CD4-positive, alpha-beta memory T cell (primary cell): ENCODE data around the gene HS1BP3. TPM values are rescaled to one million over a fixed set of nuclear protein-coding genes. Genes with fewer than 3 reads are reported as not detected.

Experiments used
- CTCF ChIA-PET: fragments of 350-600 bp; sonication (Branson Sonifier 250); formaldehyde crosslinking; loops from one replicate; lab custom pipeline; 2021; ENCODE audit warnings: inconsistent platforms; ENCODE audit not compliant: partially characterized antibody; lab: Charles Lee
- POLR2A ChIA-PET: fragments of 350-600 bp; sonication (Branson Sonifier 250); formaldehyde crosslinking; loops from one replicate; lab custom pipeline; 2021; ENCODE audit not compliant: partially characterized antibody; lab: Charles Lee
- DNase-seq, 5 donors: peaks; one replicate each; pipeline versions ENCODE4 v3.0.0 to v3.0.0-alpha.2; 2020 to 2022; ENCODE audit warnings: mixed read lengths in 1 of 5
- H3K27ac ChIP-seq: one replicate; pipeline ENCODE4 v1.7.0; 2013; ENCODE audit warnings: low read depth, low read length
- H3K27me3 ChIP-seq: 2 replicates; pipeline ENCODE4 v1.7.0; 2013; ENCODE audit warnings: mild to moderate bottlenecking, low read length, moderate library complexity; ENCODE audit not compliant: insufficient read depth
- H3K36me3 ChIP-seq: 2 replicates; pipeline ENCODE4 v1.7.0; 2013; ENCODE audit warnings: mild to moderate bottlenecking, low read length, moderate library complexity; ENCODE audit not compliant: insufficient read depth
- H3K4me1 ChIP-seq: 2 replicates; pipeline ENCODE4 v1.7.0; 2013; ENCODE audit warnings: mild to moderate bottlenecking, low read length, moderate library complexity; ENCODE audit not compliant: insufficient read depth
- H3K4me3 ChIP-seq, 2 donors: one replicate each; pipeline ENCODE4 v1.7.0; 2013; ENCODE audit warnings: low read length in 2 of 2, mild to moderate bottlenecking in 1 of 2
- H3K9me3 ChIP-seq, 2 donors: one replicate each; pipeline ENCODE4 v1.7.0; 2013; ENCODE audit warnings: low read length in 2 of 2, control low read depth in 1 of 2; ENCODE audit not compliant: control insufficient read depth in 1 of 2
- H3K27ac Mint-ChIP-seq, 7 donors: one replicate each; pipeline ENCODE4 v1.8.0; 2020 to 2021; ENCODE audit warnings: mixed read lengths in 7 of 7, mild to moderate bottlenecking in 6 of 7, inconsistent platforms in 3 of 7, moderate library complexity in 3 of 7
- H3K27me3 Mint-ChIP-seq, 2 donors: one replicate each; pipeline ENCODE4 v1.8.0; 2020 to 2021; ENCODE audit warnings: mixed read lengths in 2 of 2
- H3K36me3 Mint-ChIP-seq, 2 donors: one replicate each; pipeline ENCODE4 v1.8.0; 2020 to 2021; ENCODE audit warnings: mixed read lengths in 2 of 2, inconsistent platforms in 1 of 2, mild to moderate bottlenecking in 1 of 2
- H3K4me1 Mint-ChIP-seq, 4 donors: one replicate each; pipeline ENCODE4 v1.8.0; 2020 to 2021; ENCODE audit warnings: mixed read lengths in 4 of 4, mild to moderate bottlenecking in 1 of 4
- H3K4me3 Mint-ChIP-seq, 8 donors: one replicate each; pipeline ENCODE4 v1.8.0; 2020 to 2021; ENCODE audit warnings: mixed read lengths in 8 of 8, mild to moderate bottlenecking in 7 of 8, moderate library complexity in 6 of 8, inconsistent platforms in 3 of 8
- H3K9me3 Mint-ChIP-seq, 8 donors: one replicate each; pipeline ENCODE4 v1.8.0; 2020 to 2021; ENCODE audit warnings: mixed read lengths in 8 of 8, mild to moderate bottlenecking in 5 of 8, inconsistent platforms in 3 of 8, moderate library complexity in 1 of 8
- intact Hi-C: fragments of 100-400 bp; cut with micrococcal nuclease; formaldehyde crosslinking; loops from one replicate; pipeline ENCODE4 v1.15.1; 2023
- polyA plus RNA-seq, 2 donors: library from polyadenylated mRNA; unstranded; fragments of 300-500 nt; fragmentation: Illumina TruSeq; gene quantifications; one replicate each; pipeline ENCODE4 v1.2.3, GENCODE V29; 2021
- total RNA-seq, 2 experiments: library from RNA; stranded (reverse); gene quantifications; one replicate each; pipeline ENCODE4 v1.2.3, GENCODE V29; 2021

Gene HS1BP3
- total and polyA plus RNA-seq, 4 experiments from 2014 or later: 16.7 to 20.1 (median 18.8) TPM

GRCh38 chr2:20625491-20626391, 25.2 kb downstream of the HS1BP3 start:
- H3K4me1 Mint-ChIP-seq: peaks cover 0 to 1% (median 0%) of the 10 kb centered on the region in 4 donors
- CTCF ChIA-PET: interaction anchor here (1.2 to 2.5 kb wide), 3 partner anchors 16 to 35 kb away, joined by 3 to 7 read pairs (median 3); no protein-coding TSS in a partner anchor
- H3K36me3 ChIP-seq: peaks cover 30% of the 10 kb centered on the region

GRCh38 chr2:20624884-20625485, 25.9 kb downstream of the HS1BP3 start:
- ChIA-PET POLR2A (no interaction called here), CTCF (interaction anchor here (1.2 to 2.5 kb wide), 3 partner anchors 17 to 36 kb away, joined by 3 to 7 read pairs (median 3); no protein-coding TSS in a partner anchor)
- Histone ChIP-seq H3K27ac (no peak overlapping the region), H3K36me3 (peaks cover 36% of the 10 kb centered on the region), H3K27me3 (no peaks in the 10 kb centered on the region), H3K4me1 (no peaks in the 10 kb centered on the region), H3K4me3 (no peak overlapping the region), H3K9me3 (no peaks in the 10 kb centered on the region)
- no peaks in the 10 kb centered on the region for H3K9me3 Mint-ChIP-seq
- H3K27me3 Mint-ChIP-seq: no peaks in the 10 kb centered on the region
- intact Hi-C loops: no loop called here
- no peak overlapping the region for H3K4me3 Mint-ChIP-seq
- peaks cover 0 to 1% (median 0%) of the 10 kb centered on the region in 4 donors for H3K4me1 Mint-ChIP-seq
- DNase-seq: no peak
- no peak overlapping the region for H3K27ac Mint-ChIP-seq
- H3K36me3 Mint-ChIP-seq: peaks cover 33 to 41% of the 10 kb centered on the region in 2 donors

More at GRCh38 chr2:20625491-20626391, 25.2 kb downstream of the HS1BP3 start:
- Histone ChIP-seq H3K9me3 (no peaks in the 10 kb centered on the region), H3K4me1 (no peaks in the 10 kb centered on the region), H3K4me3 (no peak overlapping the region), H3K27me3 (no peaks in the 10 kb centered on the region), H3K27ac (no peak overlapping the region)
- Mint-ChIP-seq H3K9me3 (no peaks in the 10 kb centered on the region), H3K4me3 (no peak overlapping the region), H3K27ac (no peak overlapping the region), H3K36me3 (peaks cover 25 to 36% of the 10 kb centered on the region in 2 donors), H3K27me3 (no peaks in the 10 kb centered on the region)
- intact Hi-C loops: no loop called here
- POLR2A ChIA-PET: no interaction called here
- no peak for DNase-seq

GRCh38 chr2:20624156-20624883, 26.6 kb downstream of the HS1BP3 start:
- H3K4me3 Mint-ChIP-seq: no peak overlapping the region
- POLR2A ChIA-PET: no interaction called here
- no peak overlapping the region for H3K27ac Mint-ChIP-seq
- Histone ChIP-seq H3K27me3 (no peaks in the 10 kb centered on the region), H3K36me3 (peaks cover 36% of the 10 kb centered on the region), H3K4me3 (no peak overlapping the region), H3K9me3 (no peaks in the 10 kb centered on the region), H3K27ac (no peak overlapping the region), H3K4me1 (no peaks in the 10 kb centered on the region)
- peaks cover 40 to 46% of the 10 kb centered on the region in 2 donors for H3K36me3 Mint-ChIP-seq
- intact Hi-C loops: no loop called here
- H3K4me1 Mint-ChIP-seq: peaks cover 0 to 1% (median 0%) of the 10 kb centered on the region in 4 donors
- no peaks in the 10 kb centered on the region for H3K27me3 Mint-ChIP-seq
- DNase-seq: no peak
- H3K9me3 Mint-ChIP-seq: no peaks in the 10 kb centered on the region
- CTCF ChIA-PET: interaction anchor here (2.5 kb wide), 1 partner anchor 37 kb away, joined by 7 read pairs; no protein-coding TSS in a partner anchor

- Histone ChIP-seq H3K4me3 (no peak overlapping the region), H3K9me3 (no peaks in the 10 kb centered on the region), H3K27ac (no peak overlapping the region), H3K27me3 (no peaks in the 10 kb centered on the region), H3K4me1 (no peaks in the 10 kb centered on the region), H3K36me3 (peaks cover 36% of the 10 kb centered on the region)
- Mint-ChIP-seq H3K27ac (no peak overlapping the region), H3K36me3 (peaks cover 41 to 45% of the 10 kb centered on the region in 2 donors), H3K9me3 (no peaks in the 10 kb centered on the region), H3K27me3 (no peaks in the 10 kb centered on the region), H3K4me3 (no peak overlapping the region), H3K4me1 (peaks cover 0 to 1% (median 0%) of the 10 kb centered on the region in 4 donors)
- intact Hi-C loops: no loop called here
- CTCF ChIA-PET: no interaction called here
- POLR2A ChIA-PET: no interaction called here
- DNase-seq: no peak
Measured at GRCh38 chr2:20623741-20624155, 27.1 kb downstream of the HS1BP3 start.

- Histone ChIP-seq H3K36me3 (peaks cover 36% of the 10 kb centered on the region), H3K9me3 (no peaks in the 10 kb centered on the region), H3K4me3 (no peak overlapping the region), H3K4me1 (no peaks in the 10 kb centered on the region), H3K27ac (no peak overlapping the region), H3K27me3 (no peaks in the 10 kb centered on the region)
- ChIA-PET CTCF (no interaction called here), POLR2A (no interaction called here)
- Mint-ChIP-seq H3K9me3 (no peaks in the 10 kb centered on the region), H3K36me3 (peaks cover 41 to 42% of the 10 kb centered on the region in 2 donors), H3K27me3 (no peaks in the 10 kb centered on the region), H3K4me3 (no peak overlapping the region), H3K27ac (no peak overlapping the region), H3K4me1 (peaks cover 0 to 1% (median 0%) of the 10 kb centered on the region in 4 donors)
- intact Hi-C loops: no loop called here
- no peak for DNase-seq
Measured at GRCh38 chr2:20623241-20623640, 27.7 kb downstream of the HS1BP3 start.

GRCh38 chr2:20622731-20623130, 28.2 kb downstream of the HS1BP3 start:
- Histone ChIP-seq H3K36me3 (peaks cover 36% of the 10 kb centered on the region), H3K4me3 (no peak overlapping the region), H3K27me3 (no peaks in the 10 kb centered on the region), H3K9me3 (no peaks in the 10 kb centered on the region), H3K4me1 (no peaks in the 10 kb centered on the region), H3K27ac (no peak overlapping the region)
- H3K27ac Mint-ChIP-seq: peak overlapping the region in 2 of 7 donors; percentile 71 to 77
- no peaks in the 10 kb centered on the region for H3K9me3 Mint-ChIP-seq
- POLR2A ChIA-PET: no interaction called here
- CTCF ChIA-PET: no interaction called here
- no peak for DNase-seq
- H3K4me1 Mint-ChIP-seq: no peaks in the 10 kb centered on the region
- H3K4me3 Mint-ChIP-seq: no peak overlapping the region
- intact Hi-C loops: no loop called here
- no peaks in the 10 kb centered on the region for H3K27me3 Mint-ChIP-seq
- H3K36me3 Mint-ChIP-seq: peaks cover 41 to 46% of the 10 kb centered on the region in 2 donors

GRCh38 chr2:20622296-20622686, 28.6 kb downstream of the HS1BP3 start:
- no peak for DNase-seq
- CTCF ChIA-PET: no interaction called here
- POLR2A ChIA-PET: no interaction called here
- Mint-ChIP-seq H3K36me3 (peaks cover 41 to 47% of the 10 kb centered on the region in 2 donors), H3K27me3 (no peaks in the 10 kb centered on the region), H3K4me3 (no peak overlapping the region), H3K4me1 (no peaks in the 10 kb centered on the region), H3K27ac (no peak overlapping the region), H3K9me3 (no peaks in the 10 kb centered on the region)
- Histone ChIP-seq H3K36me3 (peaks cover 36% of the 10 kb centered on the region), H3K27ac (no peak overlapping the region), H3K9me3 (no peaks in the 10 kb centered on the region), H3K27me3 (no peaks in the 10 kb centered on the region), H3K4me1 (no peaks in the 10 kb centered on the region), H3K4me3 (no peak overlapping the region)
- intact Hi-C loops: no loop called here
